Measurements from ENCODE around the gene EXT2.

GRCh38 chr11:44221456-44221855 is 126.0 kb downstream of the EXT2 start:
- TF ChIP-seq EZH2 (IDR thresholded peaks at IDR 0.05; ENCODE audit: low read length, unreplicated experiment) (no peak), EZH2phosphoT487 (IDR thresholded peaks at IDR 0.05; ENCODE audit: borderline replicate concordance, low read length) (no peak)
- TF ChIP-seq, protein P1, sequence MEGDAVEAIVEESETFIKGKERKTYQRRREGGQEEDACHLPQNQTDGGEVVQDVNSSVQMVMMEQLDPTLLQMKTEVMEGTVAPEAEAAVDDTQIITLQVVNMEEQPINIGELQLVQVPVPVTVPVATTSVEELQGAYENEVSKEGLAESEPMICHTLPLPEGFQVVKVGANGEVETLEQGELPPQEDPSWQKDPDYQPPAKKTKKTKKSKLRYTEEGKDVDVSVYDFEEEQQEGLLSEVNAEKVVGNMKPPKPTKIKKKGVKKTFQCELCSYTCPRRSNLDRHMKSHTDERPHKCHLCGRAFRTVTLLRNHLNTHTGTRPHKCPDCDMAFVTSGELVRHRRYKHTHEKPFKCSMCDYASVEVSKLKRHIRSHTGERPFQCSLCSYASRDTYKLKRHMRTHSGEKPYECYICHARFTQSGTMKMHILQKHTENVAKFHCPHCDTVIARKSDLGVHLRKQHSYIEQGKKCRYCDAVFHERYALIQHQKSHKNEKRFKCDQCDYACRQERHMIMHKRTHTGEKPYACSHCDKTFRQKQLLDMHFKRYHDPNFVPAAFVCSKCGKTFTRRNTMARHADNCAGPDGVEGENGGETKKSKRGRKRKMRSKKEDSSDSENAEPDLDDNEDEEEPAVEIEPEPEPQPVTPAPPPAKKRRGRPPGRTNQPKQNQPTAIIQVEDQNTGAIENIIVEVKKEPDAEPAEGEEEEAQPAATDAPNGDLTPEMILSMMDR (conservative IDR thresholded peaks at IDR 0.05; ENCODE audit: low read depth, low read length) = no peak
